Parathyroid adenoma (tissue), 2 donors: ENCODE data around the gene HRCT1.

Experiments
- H2AFZ ChIP-seq: fragments of 300-600 bp; sonication (generic); one replicate; pipeline ENCODE4 v1.7.0; 2017; ENCODE audit warnings: antibody characterized with exemption, mild to moderate bottlenecking
- H3K27ac ChIP-seq: fragments of 300-600 bp; sonication (generic); one replicate; pipeline ENCODE4 v1.7.0; 2017
- H3K27me3 ChIP-seq: fragments of 300-600 bp; sonication (generic); one replicate; pipeline ENCODE4 v1.7.0; 2017; ENCODE audit warnings: low read length; ENCODE audit not compliant: control insufficient read depth, insufficient read depth
- H3K36me3 ChIP-seq: fragments of 300-600 bp; sonication (generic); one replicate; pipeline ENCODE4 v1.7.0; 2017; ENCODE audit warnings: low read length; ENCODE audit not compliant: control insufficient read depth, insufficient read depth
- H3K4me1 ChIP-seq: fragments of 300-600 bp; sonication (generic); one replicate; pipeline ENCODE4 v1.7.0; 2017; ENCODE audit warnings: control low read depth
- H3K4me2 ChIP-seq: fragments of 300-600 bp; sonication (generic); one replicate; pipeline ENCODE4 v1.7.0; 2017; ENCODE audit warnings: low read length
- H3K4me3 ChIP-seq: fragments of 300-600 bp; sonication (generic); one replicate; pipeline ENCODE4 v1.7.0; 2017; ENCODE audit warnings: low read depth, low read length
- H3K79me2 ChIP-seq: fragments of 300-600 bp; sonication (generic); one replicate; pipeline ENCODE4 v1.7.0; 2017; ENCODE audit warnings: control low read depth
- H3K9ac ChIP-seq: fragments of 300-600 bp; sonication (generic); one replicate; pipeline ENCODE4 v1.7.0; 2017; ENCODE audit warnings: mild to moderate bottlenecking
- H3K9me3 ChIP-seq: fragments of 300-600 bp; sonication (generic); one replicate; pipeline ENCODE4 v1.7.0; 2017; ENCODE audit warnings: low read length; ENCODE audit not compliant: control insufficient read depth
- CTCF ChIP-seq: fragments of 300-600 bp; sonication (generic); IDR thresholded peaks from one replicate; pipeline ENCODE4 v1.7.0; 2017; ENCODE audit warnings: antibody characterized with exemption, mild to moderate bottlenecking
- donor health status: primary hyperparathyroidism.

Gene HRCT1

DNA sequence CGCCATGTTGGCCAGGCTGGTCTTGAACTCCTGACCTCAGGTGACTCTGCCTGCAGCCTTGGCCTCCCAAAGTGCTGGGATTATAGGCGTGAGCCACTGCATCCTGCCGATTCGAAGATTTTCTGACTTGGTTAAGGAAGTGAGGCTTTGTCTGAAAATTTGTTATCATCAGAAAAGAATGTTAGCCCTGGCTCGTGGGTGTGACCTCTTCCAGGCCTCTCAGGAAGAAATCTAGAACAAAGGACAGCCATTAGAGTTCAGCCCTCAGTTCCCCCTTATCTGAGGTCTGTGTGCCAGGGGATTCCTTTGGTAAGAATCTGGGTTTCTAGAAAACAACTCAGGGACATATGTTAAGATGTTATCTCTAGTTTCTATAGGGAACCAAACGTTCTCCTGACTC lies 45.7 kb downstream of the HRCT1 start:
- Histone ChIP-seq H3K9me3 (no peaks in the 10 kb centered on the region), H3K4me1 (no peaks in the 10 kb centered on the region), H3K27ac (no peak overlapping the region), H2AFZ (no peak overlapping the region), H3K9ac (no peak overlapping the region), H3K4me3 (no peak overlapping the region), H3K27me3 (no peaks in the 10 kb centered on the region), H3K4me2 (no peak overlapping the region), H3K79me2 (no peaks in the 10 kb centered on the region), H3K36me3 (no peaks in the 10 kb centered on the region)
- TF ChIP-seq CTCF = no peak

DNA sequence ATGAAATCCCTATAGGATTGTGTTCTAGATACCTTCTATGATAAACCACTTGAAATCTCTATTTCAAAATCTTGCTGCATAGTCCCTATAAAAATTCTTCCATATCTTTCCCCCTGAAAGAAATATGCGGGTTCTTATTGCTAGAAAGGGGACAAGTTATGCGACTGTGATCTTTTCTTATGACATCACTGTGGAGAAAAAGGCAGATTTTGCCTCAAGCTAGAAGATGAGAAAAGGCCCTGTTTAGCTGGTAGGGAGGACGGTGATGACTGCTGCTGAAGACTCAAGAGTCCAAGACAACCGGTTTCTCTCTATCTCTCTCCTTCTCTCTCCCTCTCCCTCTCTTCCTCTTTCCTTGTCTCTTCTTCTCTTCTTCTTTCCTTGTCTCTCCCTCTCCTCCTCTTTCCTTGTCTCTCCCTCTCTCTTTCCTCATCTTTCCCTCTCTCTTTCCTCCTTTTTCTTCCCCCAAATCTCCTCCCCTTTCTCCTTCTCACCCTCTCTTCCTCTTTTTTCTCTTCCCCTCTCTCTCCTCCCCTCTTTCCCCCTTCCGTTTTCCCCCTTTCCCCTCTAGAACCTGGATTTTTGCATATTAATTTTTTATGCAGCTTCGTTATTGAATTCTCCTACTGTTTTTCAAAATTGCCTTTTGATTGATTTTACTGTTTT lies 46.7 kb downstream of the HRCT1 start:
- Histone ChIP-seq H3K27me3 (no peaks in the 10 kb centered on the region), H3K9ac (no peak overlapping the region), H3K36me3 (no peaks in the 10 kb centered on the region), H2AFZ (no peak overlapping the region), H3K4me2 (no peak overlapping the region), H3K4me1 (no peaks in the 10 kb centered on the region), H3K27ac (no peak overlapping the region), H3K4me3 (no peak overlapping the region), H3K9me3 (no peaks in the 10 kb centered on the region), H3K79me2 (no peaks in the 10 kb centered on the region)
- no peak for TF ChIP-seq CTCF

DNA sequence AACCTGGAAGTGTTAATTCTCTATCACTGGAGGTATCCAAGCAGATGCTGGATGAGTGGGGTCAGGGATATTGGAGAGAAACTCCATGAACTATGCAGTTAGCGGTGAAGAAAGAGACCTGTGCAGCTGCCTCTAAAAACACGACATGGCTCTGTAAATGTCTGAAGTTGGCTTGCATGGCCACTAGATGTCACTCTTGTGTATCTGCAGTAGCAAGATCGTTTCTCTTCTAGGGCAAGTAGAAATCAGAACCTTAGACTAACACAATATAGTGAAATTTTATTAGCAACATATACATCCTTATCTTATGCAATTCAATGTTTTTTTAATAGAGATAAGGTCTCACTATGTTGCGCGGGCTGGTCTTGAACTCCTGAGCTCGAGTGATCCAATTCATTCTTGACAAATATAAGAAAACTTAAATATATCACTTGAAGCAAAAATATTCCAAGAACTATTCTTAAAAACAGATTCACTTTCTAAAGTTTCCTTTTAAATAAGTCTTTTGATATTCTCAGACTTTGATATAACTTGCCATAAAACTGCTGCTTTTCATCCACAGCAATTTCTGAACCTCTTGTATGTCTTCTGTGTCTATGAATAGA lies 49.0 kb downstream of the HRCT1 start:
- no peak overlapping the region for H3K27ac ChIP-seq
- no peaks in the 10 kb centered on the region for H3K4me1 ChIP-seq
- no peak overlapping the region for H3K4me2 ChIP-seq
- H3K27me3 ChIP-seq = no peaks in the 10 kb centered on the region
- H3K9me3 ChIP-seq = no peaks in the 10 kb centered on the region
- peak; percentile 69 for TF ChIP-seq CTCF
- no peak overlapping the region for H3K4me3 ChIP-seq
- H3K9ac ChIP-seq = no peak overlapping the region
- no peaks in the 10 kb centered on the region for H3K79me2 ChIP-seq
- no peaks in the 10 kb centered on the region for H3K36me3 ChIP-seq
- peak overlapping the region; percentile 25 for H2AFZ ChIP-seq

- H3K4me1 ChIP-seq = no peaks in the 10 kb centered on the region
- no peak overlapping the region for H2AFZ ChIP-seq
- no peak overlapping the region for H3K4me3 ChIP-seq
- H3K9me3 ChIP-seq = no peaks in the 10 kb centered on the region
- no peaks in the 10 kb centered on the region for H3K36me3 ChIP-seq
- H3K79me2 ChIP-seq = no peaks in the 10 kb centered on the region
- H3K27ac ChIP-seq = no peak overlapping the region
- H3K27me3 ChIP-seq = no peaks in the 10 kb centered on the region
- no peak overlapping the region for H3K9ac ChIP-seq
- no peak for TF ChIP-seq CTCF
- no peak overlapping the region for H3K4me2 ChIP-seq
Measured at GRCh38 chr9:35956651-35957050, 50.6 kb downstream of the HRCT1 start.
